MM.1S (cell line): ENCODE measurements around the gene RPTOR.

Experiments
- DNase-seq: peaks from one replicate; pipeline ENCODE4 v3.0.0-alpha.2; 2015
- H2AFZ ChIP-seq: fragments of 300-600 bp; sonication (generic); 2 replicates; pipeline ENCODE4 v1.6.0; 2016; ENCODE audit warnings: antibody characterized with exemption, low read length
- H3F3A ChIP-seq: fragments of 300-600 bp; sonication (generic); 2 replicates; pipeline ENCODE4 v1.6.1; 2016; ENCODE audit warnings: mild to moderate bottlenecking, antibody characterized with exemption, low read length, moderate library complexity, mixed read lengths; ENCODE audit not compliant: insufficient read depth
- H3K27ac ChIP-seq: fragments of 300-600 bp; sonication (generic); 2 replicates; pipeline ENCODE4 v1.5.1; 2016; ENCODE audit warnings: mild to moderate bottlenecking, low read length
- H3K27me3 ChIP-seq: fragments of 300-600 bp; sonication (generic); replicated peaks from 2 replicates; pipeline ENCODE4 v1.6.0; 2016; ENCODE audit warnings: low read length; ENCODE audit not compliant: insufficient read depth
- H3K36me3 ChIP-seq: fragments of 300-600 bp; sonication (generic); replicated peaks from 2 replicates; pipeline ENCODE4 v1.6.1; 2016; ENCODE audit warnings: mild to moderate bottlenecking, low read length, mixed read lengths; ENCODE audit not compliant: insufficient read depth
- H3K4me1 ChIP-seq: fragments of 300-600 bp; sonication (generic); 2 replicates; pipeline ENCODE4 v1.6.1; 2016; ENCODE audit warnings: low read length, mixed read lengths
- H3K4me2 ChIP-seq: fragments of 300-600 bp; sonication (generic); 2 replicates; pipeline ENCODE4 v1.6.0; 2016; ENCODE audit warnings: low read depth, low read length
- H3K4me3 ChIP-seq: fragments of 300-600 bp; sonication (generic); 2 replicates; pipeline ENCODE4 v1.5.1; 2016; ENCODE audit warnings: low read length, mixed read lengths
- H3K79me2 ChIP-seq: fragments of 300-600 bp; sonication (generic); 2 replicates; pipeline ENCODE4 v1.6.1; 2016; ENCODE audit warnings: mixed run types, low read length, mixed read lengths
- H3K9ac ChIP-seq: fragments of 300-600 bp; sonication (generic); 2 replicates; pipeline ENCODE4 v1.6.1; 2016; ENCODE audit warnings: low read length, mixed read lengths
- H3K9me2 ChIP-seq: fragments of 300-600 bp; sonication (generic); replicated peaks from 2 replicates; pipeline ENCODE4 v1.6.1; 2016; ENCODE audit warnings: mild to moderate bottlenecking, low read length, mixed read lengths; ENCODE audit not compliant: insufficient read depth
- H3K9me3 ChIP-seq: fragments of 300-600 bp; sonication (generic); replicated peaks from 2 replicates; pipeline ENCODE4 v1.6.1; 2016; ENCODE audit warnings: mild to moderate bottlenecking, low read length, mixed read lengths; ENCODE audit not compliant: insufficient read depth
- H4K20me1 ChIP-seq: fragments of 300-600 bp; sonication (generic); 2 replicates; pipeline ENCODE4 v1.6.1; 2016; ENCODE audit warnings: mild to moderate bottlenecking, low read length, moderate library complexity, mixed read lengths; ENCODE audit not compliant: insufficient read depth
- CTCF ChIP-seq: fragments of 300-600 bp; sonication (generic); IDR thresholded peaks from 2 replicates; pipeline ENCODE4 v1.5.1; 2016; ENCODE audit warnings: antibody characterized with exemption, low read length, mixed read lengths
- EZH2 ChIP-seq: fragments of 300-600 bp; sonication (generic); optimal IDR thresholded peaks from 2 replicates; pipeline ENCODE3; 2017; ENCODE audit warnings: low read depth, mild to moderate bottlenecking, antibody characterized with exemption, low read length, mixed read lengths
- EZH2phosphoT487 ChIP-seq: fragments of 300-600 bp; sonication (generic); IDR thresholded peaks from 2 replicates; pipeline ENCODE4 v1.6.1; 2018; ENCODE audit warnings: antibody characterized with exemption, low read length

The RPTOR gene

GRCh38 chr17:80998748-80999535 is 454.3 kb downstream of the RPTOR start:
- no peak overlapping the region for H3K4me2 ChIP-seq
- no peak overlapping the region for H3K27ac ChIP-seq
- H3K79me2 ChIP-seq, result 0 out of 2 replicates have a peak, but pooled peaks cover 4% of the 10 kb centered on the region
- H3K4me3 ChIP-seq, result no peak overlapping the region
- peaks cover 15% of the 10 kb centered on the region for H3K27me3 ChIP-seq
- no peaks in the 10 kb centered on the region; the same call in 1 of the 2 replicates for H3K36me3 ChIP-seq
- H3K9ac ChIP-seq, result no peak overlapping the region
- H3F3A ChIP-seq, result no peaks in the 10 kb centered on the region; the same call in 1 of the 2 replicates
- H3K9me2 ChIP-seq, result no peaks in the 10 kb centered on the region
- no peak for DNase-seq
- H3K4me1 ChIP-seq, result no peaks in the 10 kb centered on the region
- H2AFZ ChIP-seq, result no peak overlapping the region
- TF ChIP-seq EZH2 (no peak), EZH2phosphoT487 (no peak), CTCF (no peak)
- no peaks in the 10 kb centered on the region for H3K9me3 ChIP-seq
- H4K20me1 ChIP-seq, result no peaks in the 10 kb centered on the region

- no peaks in the 10 kb centered on the region; the same call in 1 of the 2 replicates for H3K36me3 ChIP-seq
- H4K20me1 ChIP-seq, result no peaks in the 10 kb centered on the region
- H3K9ac ChIP-seq, result no peak overlapping the region
These were observed 455.1 kb downstream of the RPTOR start for GRCh38 chr17:80999536-81000333.

DNA sequence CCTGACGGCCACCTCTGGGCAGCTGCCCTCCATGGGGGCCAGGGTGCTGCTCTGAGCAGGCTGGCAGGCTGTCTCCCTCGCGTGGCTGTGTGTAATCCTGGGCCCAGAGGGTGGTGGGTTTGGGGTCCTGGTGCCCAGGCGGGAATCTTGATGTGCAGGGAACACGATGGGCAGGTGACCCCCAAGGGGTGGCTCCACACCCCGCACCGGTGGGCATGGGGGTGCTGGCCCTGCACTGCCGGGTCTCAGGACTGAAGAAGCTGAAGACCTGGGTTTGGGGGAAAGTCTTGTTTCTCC is 455.6 kb downstream of the RPTOR start:
- H4K20me1 ChIP-seq, result no peaks in the 10 kb centered on the region
- no peak overlapping the region for H3K4me2 ChIP-seq
- H3K27ac ChIP-seq, result no peak overlapping the region
- no peaks in the 10 kb centered on the region for H3K9me2 ChIP-seq
- H3K4me3 ChIP-seq, result no peak overlapping the region
- no peaks in the 10 kb centered on the region for H3K9me3 ChIP-seq
- TF ChIP-seq EZH2phosphoT487, result no peak
- no peak for TF ChIP-seq EZH2
- no peak for TF ChIP-seq CTCF
- H3K27me3 ChIP-seq, result peaks cover 15% of the 10 kb centered on the region
- H3K36me3 ChIP-seq, result no peaks in the 10 kb centered on the region; the same call in 1 of the 2 replicates
- DNase-seq, result no peak
- no peak overlapping the region for H2AFZ ChIP-seq
- no peaks in the 10 kb centered on the region; the same call in 1 of the 2 replicates for H3F3A ChIP-seq
- H3K9ac ChIP-seq, result no peak overlapping the region
- H3K4me1 ChIP-seq, result no peaks in the 10 kb centered on the region
- no peaks in the 10 kb centered on the region for H3K79me2 ChIP-seq

More at GRCh38 chr17:80999536-81000333, 455.1 kb downstream of the RPTOR start:
- DNase-seq, result no peak
- Histone ChIP-seq H3K9me3 (no peaks in the 10 kb centered on the region), H3K4me1 (no peaks in the 10 kb centered on the region), H3K4me3 (no peak overlapping the region), H3F3A (no peaks in the 10 kb centered on the region; the same call in 1 of the 2 replicates), H3K27ac (no peak overlapping the region), H3K4me2 (no peak overlapping the region), H2AFZ (no peak overlapping the region), H3K79me2 (no peaks in the 10 kb centered on the region), H3K9me2 (no peaks in the 10 kb centered on the region), H3K27me3 (peaks cover 15% of the 10 kb centered on the region)
- no peak for TF ChIP-seq CTCF
- no peak for TF ChIP-seq EZH2
- TF ChIP-seq EZH2phosphoT487, result no peak
